ENCODE data around the gene DCBLD2.

Gene DCBLD2, protein sequence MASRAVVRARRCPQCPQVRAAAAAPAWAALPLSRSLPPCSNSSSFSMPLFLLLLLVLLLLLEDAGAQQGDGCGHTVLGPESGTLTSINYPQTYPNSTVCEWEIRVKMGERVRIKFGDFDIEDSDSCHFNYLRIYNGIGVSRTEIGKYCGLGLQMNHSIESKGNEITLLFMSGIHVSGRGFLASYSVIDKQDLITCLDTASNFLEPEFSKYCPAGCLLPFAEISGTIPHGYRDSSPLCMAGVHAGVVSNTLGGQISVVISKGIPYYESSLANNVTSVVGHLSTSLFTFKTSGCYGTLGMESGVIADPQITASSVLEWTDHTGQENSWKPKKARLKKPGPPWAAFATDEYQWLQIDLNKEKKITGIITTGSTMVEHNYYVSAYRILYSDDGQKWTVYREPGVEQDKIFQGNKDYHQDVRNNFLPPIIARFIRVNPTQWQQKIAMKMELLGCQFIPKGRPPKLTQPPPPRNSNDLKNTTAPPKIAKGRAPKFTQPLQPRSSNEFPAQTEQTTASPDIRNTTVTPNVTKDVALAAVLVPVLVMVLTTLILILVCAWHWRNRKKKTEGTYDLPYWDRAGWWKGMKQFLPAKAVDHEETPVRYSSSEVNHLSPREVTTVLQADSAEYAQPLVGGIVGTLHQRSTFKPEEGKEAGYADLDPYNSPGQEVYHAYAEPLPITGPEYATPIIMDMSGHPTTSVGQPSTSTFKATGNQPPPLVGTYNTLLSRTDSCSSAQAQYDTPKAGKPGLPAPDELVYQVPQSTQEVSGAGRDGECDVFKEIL

DNA sequence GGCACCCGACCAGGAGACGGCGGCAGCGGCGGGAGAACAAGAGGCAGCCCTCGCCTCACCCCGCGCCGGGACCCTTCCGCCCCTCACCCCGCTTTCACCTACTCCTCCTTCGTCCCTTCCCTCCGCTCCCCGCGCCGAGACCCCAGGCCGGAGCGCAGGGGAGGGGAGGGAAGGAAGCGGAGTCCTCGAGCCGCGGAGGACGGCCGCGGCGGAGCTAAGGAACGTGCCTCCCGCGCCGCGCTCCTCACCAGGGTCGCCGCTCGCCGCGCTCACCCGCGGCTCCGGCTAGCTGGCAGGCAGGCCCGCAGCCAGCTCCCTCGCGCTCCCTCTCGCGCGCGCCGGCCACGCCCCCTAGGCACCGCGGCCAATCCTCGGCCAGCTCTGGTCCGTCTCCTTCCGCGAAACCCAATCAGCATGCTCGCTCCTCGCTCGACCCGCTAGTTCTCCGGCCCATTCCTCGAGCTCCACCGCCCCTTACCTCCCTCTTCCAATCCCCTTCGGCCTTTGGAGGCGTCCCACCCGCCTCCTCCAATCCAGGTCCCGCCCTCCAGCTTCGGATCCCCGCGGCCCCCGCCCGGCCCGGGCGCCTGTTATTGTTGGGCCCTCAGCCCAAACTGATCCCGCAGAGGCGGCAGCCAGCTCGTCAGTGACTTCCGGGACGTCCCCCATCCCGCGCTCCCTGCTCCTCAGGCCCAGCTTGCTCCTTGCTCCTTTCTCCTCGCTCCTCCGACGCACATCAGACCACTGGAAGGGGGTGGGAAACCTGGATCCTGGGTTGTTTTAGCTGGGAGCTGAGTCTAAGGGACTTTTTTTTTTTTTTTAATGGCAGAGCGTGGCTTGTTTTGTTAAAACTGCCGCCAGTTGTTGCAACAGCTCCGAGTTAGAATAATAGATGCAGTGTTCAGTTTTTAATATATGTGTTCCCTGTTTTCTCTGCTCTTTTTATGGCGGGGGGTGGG is at the start of gene DCBLD2:
TSS of gene DCBLD2 (minus strand) at position 304 of the 959 bp plus-strand sequence. CDS start 369 bp downstream, outside the sequence.
- peak; percentile 99 for DNase-seq

DNA sequence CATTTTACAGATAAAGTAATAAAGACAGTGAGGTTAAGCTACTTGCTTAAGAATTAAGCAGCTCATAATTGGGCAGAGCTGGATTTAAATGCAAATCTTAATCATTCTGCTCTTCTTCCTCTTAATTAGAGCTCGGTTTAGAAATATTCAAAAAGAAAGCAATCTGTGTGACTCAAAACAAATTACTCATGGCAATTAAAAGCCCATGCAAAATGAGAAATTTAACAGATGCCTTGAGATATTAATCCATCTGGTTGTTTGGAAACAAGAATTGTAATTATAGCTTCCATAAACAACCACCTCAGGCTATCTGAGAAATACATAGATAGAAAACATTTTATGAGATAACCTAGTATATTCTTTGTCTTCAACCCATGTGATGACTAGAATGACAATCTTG is 44.2 kb upstream of the DCBLD2 start:
- no peak for DNase-seq

DNA sequence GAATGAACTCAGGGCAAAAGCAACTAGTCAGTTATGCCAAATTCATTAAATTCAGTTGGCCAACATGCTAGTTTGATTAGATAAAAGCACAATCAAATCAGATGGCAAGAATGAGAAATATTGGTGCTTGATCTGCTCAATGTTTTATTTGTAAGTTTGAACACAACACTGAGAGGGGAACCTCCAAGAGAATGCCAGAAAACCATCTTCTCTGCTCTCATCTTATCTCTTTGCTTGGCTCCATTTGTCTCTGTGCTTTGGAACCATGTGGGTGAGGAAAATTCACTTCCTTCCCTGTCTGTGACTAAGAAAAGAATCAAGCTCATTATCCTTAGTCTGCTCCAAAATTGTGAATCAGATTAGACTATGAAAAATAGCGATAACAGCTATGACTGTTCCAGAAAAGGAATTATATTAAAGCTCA is 43.6 kb upstream of the DCBLD2 start:
- DNase-seq, result no peak

DNA sequence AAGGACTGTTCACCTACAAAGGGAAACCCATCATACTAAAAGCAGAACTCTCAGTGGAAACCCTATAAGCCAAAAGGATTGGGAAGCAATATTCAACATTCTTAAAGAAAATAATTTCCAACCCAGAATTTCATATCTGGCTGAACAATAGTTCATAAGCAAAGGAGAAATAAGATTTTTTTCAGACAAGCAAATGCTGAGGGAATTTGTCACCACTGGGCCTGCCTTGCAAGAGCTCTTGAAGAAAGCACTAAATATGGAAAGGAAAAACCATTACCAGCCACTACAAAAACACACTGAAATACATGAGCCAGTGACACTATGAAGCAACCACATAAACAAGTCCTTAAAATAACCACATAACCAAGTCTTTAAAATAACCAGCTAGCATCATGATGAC is 28.9 kb upstream of the DCBLD2 start:
- DNase-seq, result no peak

DNA sequence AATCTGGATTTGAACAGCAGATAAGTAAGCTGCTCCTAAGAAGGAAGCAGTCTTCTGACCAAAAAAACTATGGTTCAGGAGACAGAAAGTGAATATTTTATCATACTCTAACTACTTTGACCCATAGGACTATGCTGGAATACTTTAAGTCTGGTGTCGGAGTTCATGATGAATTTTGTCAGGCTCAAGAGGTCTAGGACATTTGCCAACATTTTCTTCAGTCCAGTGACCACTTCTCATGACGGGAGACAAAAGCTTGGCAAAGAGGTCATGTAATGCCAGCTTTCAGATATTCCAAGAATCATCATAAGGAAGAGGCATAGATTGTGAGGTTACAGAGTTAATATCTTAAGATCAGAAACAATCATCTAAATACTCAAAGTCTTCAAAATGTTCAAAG is 20.5 kb upstream of the DCBLD2 start:
- DNase-seq, result no peak

DNA sequence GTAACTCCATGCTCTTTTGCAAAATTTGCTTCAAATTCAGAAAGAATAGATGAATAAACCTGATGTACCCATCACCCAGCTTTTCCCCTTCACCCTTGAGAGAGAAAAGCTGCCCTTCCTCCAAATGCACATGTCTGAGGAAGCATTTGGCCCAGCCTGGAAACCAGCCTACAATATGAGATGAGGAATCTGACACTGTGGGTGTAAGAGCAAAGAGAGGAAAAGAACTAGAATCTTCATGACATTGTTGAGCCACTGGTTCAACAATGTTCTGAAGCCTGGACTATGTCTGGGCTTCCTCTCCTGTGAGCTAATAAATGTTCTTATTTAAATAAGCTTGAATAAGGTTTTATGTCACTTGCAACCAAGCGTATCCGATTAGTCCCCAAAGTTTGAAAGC is 18.7 kb upstream of the DCBLD2 start:
- no peak for DNase-seq

DNA sequence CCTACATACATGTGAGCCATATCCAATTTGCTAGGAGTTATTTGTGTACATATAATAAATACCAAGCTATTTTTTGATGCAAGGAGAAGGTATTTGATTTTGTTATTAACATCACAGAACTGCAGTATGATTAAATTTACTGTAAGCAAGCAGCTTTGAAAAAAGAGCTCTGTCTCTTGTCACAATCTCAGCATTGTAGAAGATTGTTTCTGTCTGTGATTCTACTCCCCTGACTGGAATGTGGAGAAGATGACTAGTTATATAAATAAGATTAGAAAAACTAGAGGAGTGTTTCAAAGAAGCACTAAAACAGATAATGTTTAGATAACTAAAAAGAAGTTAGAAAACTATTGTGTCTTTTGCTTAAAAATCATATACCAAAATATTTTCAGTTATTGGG is 17.1 kb upstream of the DCBLD2 start:
- no peak for DNase-seq

DNA sequence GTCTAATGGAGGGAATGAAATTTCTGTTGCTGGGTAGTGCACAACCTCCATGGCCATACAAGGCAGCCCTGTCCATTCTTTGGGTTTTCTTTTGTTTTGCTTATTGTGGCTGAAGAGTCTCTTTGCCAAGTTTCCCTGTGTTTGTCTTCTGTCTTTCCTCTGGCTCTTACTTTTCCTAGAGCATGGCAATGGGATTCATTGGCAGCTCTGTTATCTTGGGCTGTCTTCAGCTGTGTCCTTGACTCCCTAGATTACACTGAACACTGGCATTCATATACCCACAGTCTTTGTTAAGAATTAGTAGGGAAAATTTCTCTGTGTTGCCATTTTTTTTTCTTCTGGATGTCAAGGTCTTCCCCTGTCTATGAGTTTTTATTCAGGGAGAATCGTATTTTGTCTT is 16.1 kb upstream of the DCBLD2 start:
- no peak for DNase-seq

DNA sequence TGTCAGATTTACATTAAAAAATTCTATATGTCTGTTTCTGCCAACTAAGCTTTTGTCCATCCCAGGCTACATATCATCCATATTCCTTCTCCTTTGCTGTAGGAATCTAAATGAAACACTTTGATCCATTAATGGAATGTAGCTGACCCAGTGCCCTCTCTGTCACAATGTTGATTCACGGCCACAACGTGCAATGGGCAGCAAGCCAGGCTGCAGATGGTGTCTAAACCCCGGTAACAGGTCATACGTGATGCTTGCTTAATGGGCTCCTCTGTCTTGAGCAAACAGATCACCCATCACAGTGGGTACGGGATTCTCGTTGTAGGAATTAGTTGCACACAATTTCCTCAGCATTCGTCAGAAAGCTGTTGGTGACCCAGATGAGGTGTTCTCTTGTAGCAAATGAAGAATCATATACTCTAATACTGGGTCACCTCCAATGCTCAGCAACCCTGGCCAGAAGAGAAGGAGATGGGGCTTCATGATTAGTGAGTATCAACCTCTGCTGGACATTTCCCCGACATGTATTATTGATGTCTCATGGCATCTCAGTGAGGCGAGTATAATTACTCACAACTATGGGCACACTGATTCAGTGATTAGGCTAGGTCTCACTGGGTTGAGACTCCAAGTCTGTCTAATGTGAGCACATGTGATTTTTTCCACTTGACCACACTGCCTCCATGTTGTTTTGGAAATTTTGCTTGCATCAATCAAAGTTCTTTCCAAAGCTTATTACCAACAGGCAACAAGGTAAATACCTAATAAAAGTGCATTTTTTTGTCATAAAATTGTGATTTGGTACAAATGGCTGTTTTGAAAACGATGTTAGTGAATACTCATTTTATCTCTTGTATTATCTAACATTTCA is 12.9 kb upstream of the DCBLD2 start:
- DNase-seq, result no peak

DNA sequence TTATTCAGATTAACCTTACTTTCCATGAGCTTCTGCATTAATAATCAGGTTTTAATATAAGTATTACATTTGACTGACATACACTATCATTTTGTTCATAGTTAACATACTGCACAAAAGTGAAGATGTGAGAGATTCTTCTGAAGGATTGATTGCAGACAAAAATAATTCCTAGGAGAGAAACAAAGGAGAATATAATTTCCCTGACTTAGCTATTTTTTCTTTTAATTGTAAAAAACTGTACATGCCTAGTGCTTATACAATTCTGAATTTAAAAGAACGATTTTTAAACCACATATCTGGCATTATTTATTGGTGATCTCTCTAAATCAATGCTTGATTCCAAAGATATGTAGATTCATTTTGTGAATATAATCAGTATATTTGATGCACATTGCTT is 11.0 kb upstream of the DCBLD2 start:
- no peak for DNase-seq

DNA sequence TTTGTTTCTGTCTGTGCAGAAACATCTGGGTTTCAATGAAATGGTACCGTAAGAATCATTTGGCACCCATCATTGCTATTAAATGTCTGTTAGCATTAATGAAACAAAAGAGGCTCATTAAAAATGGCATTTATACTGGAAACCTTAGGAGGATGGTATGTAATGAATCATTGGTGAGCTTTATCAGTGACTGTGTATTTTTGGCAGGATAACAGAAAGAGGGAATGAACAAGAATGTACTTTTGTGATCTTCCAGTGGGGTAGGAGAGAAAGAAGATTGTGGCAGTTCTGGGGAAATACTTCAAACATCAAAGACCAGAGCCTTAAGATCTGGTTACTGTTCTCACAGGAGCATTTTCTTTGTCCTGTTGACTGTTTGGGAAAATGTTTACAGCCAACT is 4.7 kb upstream of the DCBLD2 start:
- no peak for DNase-seq

DNA sequence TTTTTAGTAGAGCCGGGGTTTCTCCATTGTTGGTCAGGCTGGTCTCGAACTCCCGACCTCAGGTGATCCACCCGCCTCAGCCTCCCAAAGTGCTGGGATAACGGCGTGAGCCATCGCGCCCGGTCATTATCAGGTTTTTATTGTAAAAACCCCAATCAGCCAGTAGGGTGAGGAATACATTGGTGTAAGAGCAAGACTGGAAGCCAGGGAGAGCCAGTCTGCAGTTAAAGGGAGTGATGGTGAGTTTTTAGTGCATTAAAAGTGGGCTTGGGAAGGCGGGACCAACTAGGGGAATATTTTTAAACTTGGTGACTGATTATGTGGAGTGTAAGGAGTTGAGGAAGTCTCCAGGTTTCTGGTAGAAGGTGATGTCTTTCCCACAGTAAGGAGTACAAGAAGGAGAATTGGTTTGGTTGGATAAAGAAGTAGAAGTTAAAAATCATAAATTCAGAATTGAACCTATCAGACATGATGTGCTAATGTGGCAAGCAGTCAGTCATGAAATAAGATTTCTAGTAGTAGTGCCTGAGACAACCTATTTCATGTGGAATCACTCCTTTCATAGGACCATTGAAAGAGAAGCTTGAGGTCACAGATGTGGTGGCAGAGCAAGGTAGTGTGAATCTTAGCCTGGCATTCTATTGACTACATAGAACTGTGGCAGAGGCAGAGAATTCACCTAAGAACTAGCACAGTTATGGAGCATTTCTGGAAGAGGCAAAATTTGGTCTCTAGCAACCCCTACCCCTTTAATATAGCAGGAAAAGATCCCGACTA is 2.4 kb upstream of the DCBLD2 start:
- DNase-seq, result no peak

DNA sequence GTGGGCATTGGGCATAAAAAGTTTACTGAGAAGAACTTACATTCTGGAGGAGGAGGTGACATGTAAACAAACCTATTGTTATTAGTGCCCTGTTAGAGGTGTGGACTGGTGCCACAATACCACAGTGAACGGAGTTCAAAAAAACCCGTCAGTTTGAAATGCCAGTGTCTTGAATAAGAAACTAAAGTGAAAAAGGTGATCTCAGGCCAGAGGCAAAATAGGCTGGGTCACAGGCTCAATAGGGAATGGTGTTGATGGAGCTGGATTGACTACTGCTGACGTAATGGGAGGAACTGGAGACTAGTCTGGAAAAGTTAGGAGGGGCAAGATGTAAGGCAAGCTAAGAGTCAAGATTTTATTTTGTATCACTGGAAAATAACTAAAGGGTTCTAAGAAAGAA is 1.6 kb upstream of the DCBLD2 start:
- no peak for DNase-seq

DNA sequence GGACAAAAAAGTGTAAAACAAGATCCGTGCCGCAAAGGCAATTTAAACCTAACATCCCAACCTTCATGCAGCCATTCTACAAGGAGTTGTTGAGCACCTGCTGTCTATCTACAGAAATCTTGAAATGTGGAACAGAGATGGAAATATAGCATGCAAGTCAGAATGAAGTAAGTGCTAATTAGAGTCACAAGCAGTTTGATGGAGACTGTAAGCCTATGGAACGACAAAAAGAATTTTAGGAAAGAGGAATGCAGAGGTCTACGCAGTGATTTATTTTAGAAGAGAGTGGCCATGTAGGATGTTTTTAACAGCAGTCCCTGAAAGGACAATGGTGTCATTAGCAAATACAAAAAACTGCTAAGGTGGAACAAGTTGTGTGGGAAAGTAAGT is 851 bp upstream of the DCBLD2 start:
- DNase-seq, result no peak

DNA sequence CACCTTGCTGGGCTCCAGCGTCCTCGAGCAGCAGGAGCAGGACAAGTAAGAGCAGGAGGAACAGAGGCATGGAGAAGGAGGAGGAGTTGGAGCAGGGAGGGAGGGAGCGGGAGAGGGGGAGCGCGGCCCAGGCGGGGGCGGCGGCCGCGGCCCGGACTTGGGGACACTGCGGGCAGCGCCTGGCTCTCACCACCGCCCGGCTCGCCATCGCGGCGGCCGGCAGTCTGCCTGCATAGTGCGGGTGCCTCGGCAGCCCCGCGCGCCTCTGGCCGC is 440 bp downstream of the DCBLD2 start:
- peak; percentile 43 for DNase-seq

DNA sequence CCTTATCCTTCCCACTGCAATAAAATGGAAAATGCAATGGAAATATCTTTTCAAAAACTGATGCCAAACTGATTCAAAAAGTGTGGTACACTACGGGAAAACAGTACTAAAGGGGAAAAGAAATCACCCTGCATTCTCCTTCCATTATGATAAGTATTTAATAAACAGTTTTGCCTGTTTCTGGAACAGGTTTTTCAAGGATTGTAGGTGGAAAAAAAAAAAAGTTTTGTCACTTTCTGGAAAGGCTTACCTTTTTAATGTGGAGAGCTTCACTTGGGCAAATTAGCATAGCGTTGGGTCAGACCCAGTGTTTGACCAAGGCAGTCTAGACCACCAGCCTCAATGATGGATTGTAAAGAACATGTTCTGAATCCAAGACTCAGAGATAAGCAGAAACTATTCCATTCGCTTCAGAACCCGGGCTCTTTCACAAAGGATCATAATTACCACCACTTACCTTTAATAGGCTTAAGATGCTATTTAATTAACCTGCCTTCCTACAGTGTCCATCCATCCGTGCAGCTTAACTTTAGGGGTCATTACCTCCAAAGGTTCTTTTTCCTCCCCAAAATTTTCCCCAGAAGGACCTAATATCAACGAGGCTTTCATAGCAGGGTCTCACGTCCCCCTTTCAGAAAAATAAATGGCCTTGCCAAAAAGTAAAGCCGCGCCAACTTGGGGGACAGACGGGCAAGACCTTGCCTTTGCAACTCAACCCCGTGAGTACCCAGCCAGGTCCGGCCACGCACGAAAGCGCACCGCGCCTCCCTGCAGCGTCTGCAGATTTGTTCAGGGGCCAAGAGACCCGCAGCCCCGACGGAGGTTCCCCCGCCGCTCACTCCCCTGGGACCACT is 1.0 kb downstream of the DCBLD2 start:
- DNase-seq, result no peak

DNA sequence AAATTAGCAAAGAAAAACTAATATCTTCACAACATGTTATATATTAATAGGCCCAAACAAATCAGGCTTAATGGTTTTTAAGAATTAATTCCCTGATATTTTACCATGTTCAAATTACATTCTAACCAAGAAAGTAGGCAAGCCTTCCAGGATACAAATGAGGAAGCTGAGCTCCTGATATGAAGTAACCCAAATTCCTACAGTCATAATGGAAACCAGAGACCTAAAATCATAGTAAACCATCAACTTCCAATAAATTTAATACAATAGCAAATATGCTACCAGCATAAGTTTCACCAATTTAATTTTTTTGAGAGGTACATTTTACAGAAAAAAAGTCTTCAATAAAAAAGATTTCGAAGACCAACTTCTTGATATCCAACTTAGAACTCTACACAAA is 3.8 kb downstream of the DCBLD2 start:
- no peak for DNase-seq

DNA sequence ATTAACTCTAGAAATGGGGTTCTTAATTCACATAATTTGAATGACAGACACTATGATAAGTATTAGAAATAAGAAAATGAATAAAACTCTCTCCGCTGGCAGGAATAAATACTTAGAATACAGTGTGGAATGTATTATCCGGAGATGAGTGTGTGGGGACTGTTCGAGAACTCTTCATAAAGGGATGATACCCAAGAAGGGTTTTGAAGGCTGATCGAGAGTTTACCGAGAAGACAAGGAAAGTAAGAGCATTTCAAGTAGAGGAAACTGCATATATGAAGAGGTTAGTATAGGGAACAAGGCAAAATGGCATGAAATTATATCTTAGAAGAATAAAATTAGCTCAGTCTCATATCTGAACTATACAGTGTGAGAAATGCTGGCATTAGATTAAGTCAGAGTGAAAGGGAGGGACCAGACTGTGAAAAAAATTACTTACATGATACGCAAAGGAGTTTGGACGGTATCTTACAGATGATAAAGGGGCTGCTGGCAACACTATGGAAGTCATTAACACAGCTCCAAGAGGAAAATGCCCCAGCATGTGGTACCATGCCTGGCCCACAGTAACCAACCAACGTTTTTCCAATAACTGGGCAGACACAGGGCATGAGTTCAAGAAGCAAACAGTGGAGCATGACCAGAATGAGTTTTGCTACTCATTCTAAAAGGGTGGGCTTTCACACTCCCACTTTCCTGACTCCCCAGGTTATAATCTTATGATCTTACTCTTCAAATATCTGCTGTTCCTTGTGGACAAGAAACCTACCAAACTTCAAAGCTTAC is 6.5 kb downstream of the DCBLD2 start:
- no peak for DNase-seq

DNA sequence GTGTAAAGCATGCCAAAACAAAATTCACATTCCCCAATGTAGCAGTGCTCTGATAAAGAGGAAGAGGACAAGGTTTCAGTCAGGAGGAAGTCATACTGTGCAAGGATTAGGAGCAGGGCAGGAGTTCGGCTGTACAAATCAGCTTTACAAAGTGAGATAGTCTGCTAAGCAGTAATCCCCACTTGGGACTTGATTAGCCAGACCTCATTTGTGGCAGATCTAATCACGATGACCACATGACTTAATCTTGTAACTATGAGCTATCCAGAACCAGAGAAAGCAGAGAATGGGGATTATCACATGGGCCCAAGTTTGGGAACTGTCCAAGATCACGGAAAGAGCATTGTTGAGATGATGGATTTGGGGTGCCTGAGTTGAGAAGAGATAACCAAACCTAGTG is 7.8 kb downstream of the DCBLD2 start:
- DNase-seq, result peak; percentile 40

DNA sequence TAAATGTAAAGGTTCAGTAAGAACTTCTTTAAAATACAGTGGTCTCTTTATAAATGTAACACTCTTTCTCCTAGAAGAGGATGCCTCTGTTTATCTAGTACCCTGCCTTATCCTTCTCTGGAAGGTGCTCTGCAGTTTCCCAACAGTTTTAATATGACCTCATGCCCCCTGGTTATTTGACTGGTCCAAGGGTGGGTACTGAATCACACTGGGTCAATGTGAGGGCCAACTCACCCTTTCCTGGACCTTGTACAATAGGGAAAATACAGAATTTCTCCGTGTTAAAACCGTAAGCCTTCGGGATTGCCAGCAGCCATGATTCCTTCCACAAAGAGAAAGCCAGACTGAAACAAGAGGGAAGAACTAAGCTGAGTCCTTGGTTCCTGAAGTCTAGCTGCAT is 9.2 kb downstream of the DCBLD2 start:
- DNase-seq, result no peak
